Ascending aorta (tissue), 2 donors: ENCODE data around the gene LAMA5. TPM values are rescaled to one million over a fixed set of nuclear protein-coding genes. Genes with fewer than 3 reads are reported as not detected.

Source experiments
- DNase-seq, 2 donors: peaks; one replicate each; pipeline ENCODE4 v3.0.0-alpha.2; 2019; ENCODE audit warnings: low spot score in 2 of 2
- H3K27ac ChIP-seq, 2 donors: fragments of 200-600 bp; sonication (generic); one replicate each; pipeline ENCODE4 v1.5.1; 2016 to 2017; ENCODE audit warnings: mild to moderate bottlenecking in 1 of 2
- H3K27me3 ChIP-seq: fragments of 200-600 bp; sonication (generic); one replicate; pipeline ENCODE4 v1.5.1; 2017
- H3K36me3 ChIP-seq, 2 donors: fragments of 200-600 bp; sonication (generic); one replicate each; pipeline ENCODE4 v1.5.1; 2016
- H3K4me1 ChIP-seq, 2 donors: fragments of 200-600 bp; sonication (generic); one replicate each; pipeline ENCODE4 v1.5.1; 2016 to 2017; ENCODE audit warnings: mild to moderate bottlenecking in 1 of 2
- H3K4me3 ChIP-seq, 2 donors: fragments of 200-600 bp; sonication (generic); one replicate each; pipeline ENCODE4 v1.5.1; 2016 to 2017; ENCODE audit warnings: mild to moderate bottlenecking in 1 of 2
- H3K9me3 ChIP-seq, 2 donors: fragments of 200-600 bp; sonication (generic); one replicate each; pipeline ENCODE4 v1.5.1; 2016
- CTCF ChIP-seq, 3 experiments: fragments of 200-600 bp in 2 of 3; fragments of 450-650 bp in 1 of 3; sonication (generic) in 2 of 3; IDR thresholded peaks; one replicate each; pipeline ENCODE4 v1.5.1; 2016 to 2019; ENCODE audit warnings: antibody characterized with exemption in 3 of 3, mild to moderate bottlenecking in 1 of 3, moderate library complexity in 1 of 3
- intact Hi-C: fragments of 100-400 bp; cut with DNase I; formaldehyde crosslinking; loops from one replicate; pipeline ENCODE4 v1.15.1; 2023
- total RNA-seq: library from RNA; depleted of rRNA; stranded (reverse); fragments of >200 nt; gene quantifications from one replicate; pipeline ENCODE4 v1.1.0, GENCODE V29; 2016

LAMA5 gene
- total RNA-seq, 1 donor from 2014 or later, result 469 TPM

GRCh38 chr20:62354031-62354808, 12.9 kb downstream of the LAMA5 start:
- no peak for TF ChIP-seq CTCF (IDR thresholded peaks at IDR 0.05)
- no peak for DNase-seq
- H3K27me3 ChIP-seq, result no peaks in the 10 kb centered on the region
- H3K4me1 ChIP-seq, result peaks cover 56 to 70% of the 10 kb centered on the region in 2 donors
- H3K9me3 ChIP-seq, result no peaks in the 10 kb centered on the region
- intact Hi-C loops, result loop anchor here (2.0 kb wide), 1 partner anchor 15 kb away; no protein-coding TSS in a partner anchor
- H3K36me3 ChIP-seq, result peaks cover 21 to 26% of the 10 kb centered on the region in 2 donors
- peak overlapping the region; percentile 98 to 99 for H3K27ac ChIP-seq
- peak overlapping the region in 1 of 2 donors; percentile 60 for H3K4me3 ChIP-seq

GRCh38 chr20:62353289-62354030, 13.7 kb downstream of the LAMA5 start:
- intact Hi-C loops, result loop anchor here (2.0 kb wide), 1 partner anchor 15 kb away; no protein-coding TSS in a partner anchor
- no peak for DNase-seq
- Histone ChIP-seq H3K9me3 (no peaks in the 10 kb centered on the region), H3K4me1 (peaks cover 48 to 63% of the 10 kb centered on the region in 2 donors), H3K4me3 (peak overlapping the region; percentile 16 to 35), H3K27me3 (no peaks in the 10 kb centered on the region), H3K27ac (peak overlapping the region; percentile 98 to 99), H3K36me3 (peaks cover 21 to 26% of the 10 kb centered on the region in 2 donors)
- no peak for TF ChIP-seq CTCF (IDR thresholded peaks at IDR 0.05)

- DNase-seq, result peak in 1 of 2 donors; percentile 94
- peak; percentile 39 to 61 (median 52) for TF ChIP-seq CTCF (IDR thresholded peaks at IDR 0.05)
- intact Hi-C loops, result loop anchor here (1.0 kb wide), 2 partner anchors 24 to 50 kb away; partner anchors contain the start of gene ADRM1
These were observed 14.5 kb downstream of the LAMA5 start for GRCh38 chr20:62352402-62353288.

GRCh38 chr20:62351469-62352401, 15.4 kb downstream of the LAMA5 start:
- no peak overlapping the region for H3K4me3 ChIP-seq
- no peak for DNase-seq
- no peaks in the 10 kb centered on the region for H3K27me3 ChIP-seq
- TF ChIP-seq CTCF (IDR thresholded peaks at IDR 0.05), result no peak
- intact Hi-C loops, result loop anchor here (1.0 kb wide), 2 partner anchors 25 to 49 kb away; partner anchors contain the start of gene ADRM1
- peaks cover 31 to 46% of the 10 kb centered on the region in 2 donors for H3K4me1 ChIP-seq
- H3K27ac ChIP-seq, result peak overlapping the region; percentile 98 to 99
- peaks cover 34 to 38% of the 10 kb centered on the region in 2 donors for H3K36me3 ChIP-seq
- no peaks in the 10 kb centered on the region for H3K9me3 ChIP-seq

More at GRCh38 chr20:62352402-62353288, 14.5 kb downstream of the LAMA5 start:
- Histone ChIP-seq H3K4me3 (peak overlapping the region; percentile 16 to 35), H3K4me1 (peaks cover 40 to 54% of the 10 kb centered on the region in 2 donors), H3K9me3 (no peaks in the 10 kb centered on the region), H3K27ac (peak overlapping the region; percentile 98 to 99), H3K36me3 (peaks cover 25 to 29% of the 10 kb centered on the region in 2 donors), H3K27me3 (no peaks in the 10 kb centered on the region)
